NCI-H510A (cell line): ENCODE results near the gene CPED1.
"Not testable (repeated sequence)": the region's sequence is repeated elsewhere in the genome, so short reads cannot be mapped to it uniquely, and the experiment has no call there.

ENCODE experiments used
- DNase-seq: peaks from one replicate; lab custom pipeline; 2025; lab: John Stamatoyannopoulos, UW

Gene CPED1

DNA sequence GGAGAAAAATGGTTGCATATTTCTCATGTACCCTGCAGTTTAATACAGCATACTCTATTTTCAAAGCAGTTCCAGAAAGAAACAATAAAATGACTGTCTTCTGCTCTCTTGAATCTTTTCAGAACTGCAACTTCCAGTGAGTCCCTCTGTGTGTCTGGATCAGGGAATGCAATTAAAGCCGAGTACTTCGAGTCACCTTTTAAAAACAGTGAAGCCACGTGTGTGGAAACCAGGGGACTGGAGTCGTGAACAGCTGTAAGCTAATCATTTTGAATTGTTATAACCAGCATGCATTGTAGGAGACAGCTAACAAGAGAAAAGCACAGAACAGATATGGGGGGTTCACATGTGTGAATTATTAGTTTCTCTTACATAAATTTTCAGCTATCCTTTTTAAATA lies 109.1 kb downstream of the CPED1 start:
- no peak for DNase-seq

- DNase-seq, result no peak
Measured at GRCh38 chr7:121099572-121099971, 111.1 kb downstream of the CPED1 start.

DNA sequence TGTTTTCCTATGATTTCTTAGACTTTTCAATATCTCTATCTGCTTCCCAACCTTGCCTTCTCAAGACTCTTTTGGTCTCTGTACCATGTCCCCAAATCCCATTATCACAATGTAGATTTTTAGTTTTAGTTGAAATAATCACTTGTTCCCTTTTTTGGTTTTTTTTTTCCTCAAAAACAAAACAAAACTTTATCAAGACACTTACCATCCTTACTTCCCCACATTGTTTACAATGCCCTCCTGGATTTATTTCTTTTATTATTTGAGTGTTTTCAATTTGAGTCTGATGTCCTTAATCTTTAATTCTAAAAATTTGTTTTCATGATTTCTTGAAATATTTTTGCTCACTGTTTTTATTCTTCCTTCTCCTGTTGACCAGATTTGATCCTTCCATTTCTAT lies 112.6 kb downstream of the CPED1 start:
- no peak for DNase-seq

- DNase-seq, result no peak
Measured at GRCh38 chr7:121101621-121102020, 113.1 kb downstream of the CPED1 start.

DNA sequence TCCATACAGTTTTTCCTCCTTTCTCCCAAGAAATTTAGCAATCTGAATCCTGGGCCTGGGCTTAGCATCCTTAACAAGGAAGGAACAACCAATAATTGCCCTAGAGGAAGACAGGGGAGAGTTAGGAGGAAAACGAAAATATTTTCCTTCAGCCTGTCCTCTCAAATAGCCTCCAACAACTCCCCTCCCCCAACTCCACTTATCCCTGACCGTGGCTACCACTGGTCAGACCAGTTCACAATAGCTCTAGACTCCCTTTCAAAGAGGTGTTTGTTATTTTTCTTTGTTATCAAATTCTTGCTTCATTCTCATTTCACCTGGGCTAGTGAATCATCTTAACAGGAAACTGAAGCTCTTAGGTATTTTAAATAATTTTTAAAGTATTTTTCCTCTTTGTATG lies 114.1 kb downstream of the CPED1 start:
- peak; percentile 31 for DNase-seq

DNA sequence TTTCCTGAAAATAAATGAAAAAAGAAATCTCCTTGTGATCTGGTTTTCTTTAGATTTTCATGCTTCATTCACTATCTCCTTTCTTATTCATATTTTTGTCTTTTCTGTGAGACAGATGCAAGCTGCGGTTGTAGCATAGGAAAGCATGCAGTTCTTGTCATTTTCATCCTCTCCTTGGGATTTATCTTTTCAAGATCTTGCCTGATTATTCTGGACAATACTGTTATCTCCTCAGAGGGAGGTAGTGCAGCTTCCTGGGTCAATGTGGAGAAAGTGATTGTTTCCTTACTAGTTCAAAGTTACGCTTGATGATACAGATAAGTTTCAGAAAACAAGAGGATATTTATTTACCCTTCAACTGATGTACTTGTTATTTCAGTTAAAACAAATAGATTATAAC lies 114.6 kb downstream of the CPED1 start:
- DNase-seq, result no peak

- DNase-seq, result no peak
Measured at GRCh38 chr7:121103579-121103978, 115.1 kb downstream of the CPED1 start.

DNA sequence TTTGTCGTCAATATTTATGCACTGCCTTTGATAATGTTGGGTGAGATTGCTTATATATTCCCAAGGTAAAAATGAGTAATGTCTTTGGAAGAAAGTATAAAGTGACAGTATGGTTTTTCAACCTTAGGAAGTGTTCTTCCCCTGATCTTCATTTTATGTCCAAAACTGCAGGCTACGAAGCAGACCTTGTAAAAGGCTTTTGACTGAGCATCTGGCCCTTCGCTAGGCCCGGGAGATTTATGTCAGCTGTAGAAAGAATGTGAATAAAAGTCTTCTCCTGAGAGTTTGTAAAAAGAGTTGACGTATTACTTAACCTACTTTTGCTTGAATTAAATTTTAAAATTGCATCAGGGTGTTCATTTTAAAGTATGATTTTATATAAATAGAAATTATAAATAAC lies 116.8 kb downstream of the CPED1 start:
- DNase-seq, result no peak

DNA sequence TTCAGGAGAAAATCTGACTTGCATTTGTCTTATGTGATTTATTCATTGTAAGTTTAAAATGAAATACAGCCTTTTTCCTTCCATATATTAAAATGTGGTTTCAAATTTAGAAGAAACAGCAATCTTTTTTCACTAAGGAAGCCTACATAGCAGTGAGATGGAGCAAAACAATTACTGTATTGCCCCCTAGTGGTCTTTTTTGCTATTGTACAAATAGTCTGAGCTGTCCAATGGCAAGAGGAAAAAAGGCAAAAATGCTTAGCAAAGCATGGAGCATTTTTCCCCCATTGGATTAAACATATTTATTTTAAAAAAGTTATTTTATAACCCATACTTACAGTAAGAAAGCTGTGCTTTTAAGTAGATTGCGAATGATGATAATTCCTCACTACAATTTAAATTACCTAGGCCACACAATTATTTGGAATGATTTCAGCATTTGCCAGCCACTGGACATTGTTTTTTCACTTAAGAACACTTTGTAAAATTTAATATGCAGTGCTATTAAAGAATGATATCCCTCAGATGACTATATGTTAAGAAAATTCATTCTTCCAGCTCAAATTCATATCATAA lies 119.5 kb downstream of the CPED1 start:
- no peak for DNase-seq

DNA sequence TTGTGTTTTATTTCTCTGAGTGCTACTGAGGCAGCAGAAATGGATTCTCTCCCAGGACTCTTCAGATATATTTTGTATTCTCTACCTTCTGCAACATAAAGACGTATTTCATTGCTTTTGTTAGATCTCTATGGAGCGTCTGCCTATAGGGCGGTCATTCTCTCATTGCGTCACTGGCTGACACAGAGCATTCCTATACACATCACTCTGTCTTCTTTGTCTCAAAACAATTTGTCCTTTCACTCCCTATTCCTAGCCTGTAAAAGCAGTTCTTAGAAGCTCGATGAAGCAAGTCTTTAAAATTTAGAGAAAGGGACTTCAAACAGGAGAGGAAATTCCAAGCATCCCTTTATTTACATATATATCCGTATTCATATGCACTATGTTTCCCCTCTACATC lies 120.6 kb downstream of the CPED1 start:
- DNase-seq, result no peak

- DNase-seq, result no peak
Measured at GRCh38 chr7:121113288-121113687, 124.8 kb downstream of the CPED1 start.

DNA sequence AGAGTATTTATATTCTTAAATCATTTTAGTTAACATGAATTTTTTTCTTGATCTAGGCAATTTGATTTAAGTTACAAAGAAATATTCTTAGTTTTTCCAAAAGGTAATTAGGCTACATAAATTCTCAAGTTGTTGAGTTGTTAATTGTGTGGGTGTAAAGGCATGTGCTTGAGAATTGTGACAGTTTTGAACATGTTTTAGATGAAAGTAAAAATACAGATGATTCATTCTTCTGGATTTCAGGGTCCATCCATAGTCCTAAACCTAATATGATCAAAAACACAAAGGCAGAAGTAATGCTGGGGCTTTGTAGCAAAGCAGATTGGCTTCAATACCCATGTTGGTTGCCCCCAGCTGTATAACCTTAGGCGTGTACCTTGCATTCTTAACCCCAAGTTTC lies 127.9 kb downstream of the CPED1 start:
- no peak for DNase-seq

DNA sequence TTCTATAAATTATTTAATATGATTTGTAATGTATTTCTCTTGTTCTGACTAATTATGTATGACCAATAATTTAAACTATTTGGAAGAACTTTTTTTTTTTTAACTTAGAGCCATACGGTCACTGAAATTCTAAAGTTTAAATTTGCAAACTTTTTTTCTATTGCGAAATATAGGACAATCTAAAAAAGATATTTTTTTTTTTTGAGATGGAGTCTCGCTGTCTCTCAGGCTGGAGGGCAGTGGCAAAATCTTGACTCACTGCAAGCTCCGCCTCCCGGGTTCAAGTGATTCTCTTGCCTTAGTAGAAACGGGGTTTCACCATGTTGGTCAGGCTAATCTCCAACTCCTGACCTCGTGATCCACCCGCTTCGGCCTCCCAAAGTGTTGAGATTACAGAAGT lies 130.5 kb downstream of the CPED1 start:
- DNase-seq, result no peak

DNA sequence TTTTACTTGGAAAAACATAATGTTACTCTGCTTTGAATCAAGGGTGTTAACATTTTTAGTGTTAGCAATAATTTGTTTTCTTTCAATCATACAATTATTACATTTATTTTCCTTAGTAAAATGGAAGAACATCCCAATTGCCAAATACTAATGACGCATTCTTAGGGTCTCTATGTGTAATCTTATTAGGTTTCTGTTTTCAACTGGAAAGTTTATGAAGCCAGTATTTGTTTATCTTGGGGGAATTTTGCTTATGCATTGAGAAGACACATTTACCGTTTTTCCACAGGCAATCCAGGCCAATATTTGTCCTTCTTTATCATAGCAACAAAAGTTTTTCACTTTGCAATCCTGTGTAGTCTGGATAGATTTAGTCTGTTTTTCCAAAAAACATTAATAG lies 134.5 kb downstream of the CPED1 start:
- DNase-seq, result no peak

GRCh38 chr7:121125454-121125853 lies 136.9 kb downstream of the CPED1 start:
- DNase-seq, result not testable (repeated sequence)

DNA sequence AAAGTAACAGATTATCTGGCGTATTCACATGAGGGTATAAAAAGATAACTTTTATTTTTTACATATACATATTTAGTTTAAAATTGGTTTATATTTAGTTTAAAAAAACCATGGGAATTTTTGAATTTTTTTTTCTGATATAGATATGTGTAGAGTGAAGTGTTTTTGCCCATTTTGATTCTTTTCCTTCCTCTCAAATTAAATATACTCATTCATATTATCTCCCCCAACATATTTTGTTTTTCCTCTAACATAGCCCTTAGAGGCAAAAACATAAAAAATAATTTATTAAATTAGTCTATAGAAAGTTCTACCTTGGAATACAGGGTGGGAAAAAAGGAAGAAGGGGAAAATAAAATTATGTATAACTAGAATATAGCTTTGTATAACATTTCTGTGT lies 137.7 kb downstream of the CPED1 start:
- no peak for DNase-seq

DNA sequence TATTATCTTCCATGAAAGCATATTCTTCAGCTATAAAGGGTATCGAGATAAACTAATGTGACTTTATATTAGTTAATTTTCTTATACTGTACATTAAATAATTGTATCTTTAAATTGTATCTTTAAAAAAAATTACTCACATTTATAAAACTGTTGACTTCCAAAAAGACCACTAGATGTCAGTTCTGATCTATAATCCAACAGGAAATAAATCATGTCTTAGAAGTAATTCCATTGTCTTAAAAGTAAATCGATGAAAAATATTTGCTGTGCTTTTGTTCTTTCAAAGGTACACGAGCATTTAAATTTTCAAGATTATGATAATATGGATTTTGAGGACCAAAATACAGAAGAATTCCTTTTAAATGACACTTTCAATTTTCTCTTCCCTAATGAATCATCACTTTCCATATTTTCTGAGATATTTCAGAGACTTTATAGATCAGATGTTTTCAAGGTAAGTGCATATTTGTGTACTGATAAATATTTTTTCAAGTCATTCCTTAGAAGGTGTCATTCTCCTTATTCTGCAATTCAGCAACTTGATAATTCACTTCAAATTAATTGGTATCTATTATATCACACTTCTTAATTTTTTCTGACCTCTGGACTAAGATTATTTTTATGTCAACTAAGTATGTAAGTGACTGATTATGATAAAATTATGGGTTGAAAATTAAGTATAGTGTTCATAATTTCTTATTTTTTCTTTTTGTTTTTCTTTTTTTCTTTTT lies 138.5 kb downstream of the CPED1 start:
- no peak for DNase-seq

DNA sequence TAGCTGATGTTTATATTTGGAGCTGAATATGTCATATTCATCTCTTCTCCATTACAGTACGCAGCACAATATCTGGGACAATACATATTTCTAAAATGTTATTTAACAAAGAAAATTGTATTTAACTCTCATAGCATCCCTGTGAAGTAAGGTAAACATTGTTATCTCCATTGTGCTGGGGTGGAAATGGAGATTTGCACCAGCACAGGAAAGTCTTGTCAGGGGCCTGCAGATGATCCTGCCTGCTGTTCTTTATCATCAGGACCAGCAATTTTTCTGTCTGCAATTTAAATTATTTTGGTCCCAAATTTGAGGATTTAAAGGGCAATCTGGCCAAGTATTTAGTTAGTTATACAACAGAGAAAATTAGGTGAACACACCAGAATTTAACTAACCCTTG lies 144.4 kb downstream of the CPED1 start:
- DNase-seq, result no peak

DNA sequence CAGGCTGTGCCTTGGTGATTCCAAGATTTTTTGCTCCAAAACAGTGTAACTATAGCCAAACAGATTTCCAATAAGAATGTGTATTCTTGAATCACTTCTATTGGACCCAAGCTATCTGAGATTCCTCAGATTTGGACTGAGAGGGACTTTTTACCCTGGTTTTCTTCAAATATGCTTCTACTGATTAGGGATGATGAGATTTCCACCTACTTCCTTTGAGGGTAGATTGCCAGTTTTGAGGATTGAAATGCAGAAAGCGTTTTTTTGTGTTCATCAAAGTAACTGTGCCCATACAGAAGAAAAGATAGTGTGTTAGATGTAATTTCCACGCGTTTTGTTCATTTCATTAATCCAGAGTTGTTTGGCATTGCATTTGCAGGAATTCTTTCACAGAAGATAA lies 144.9 kb downstream of the CPED1 start:
- no peak for DNase-seq

DNA sequence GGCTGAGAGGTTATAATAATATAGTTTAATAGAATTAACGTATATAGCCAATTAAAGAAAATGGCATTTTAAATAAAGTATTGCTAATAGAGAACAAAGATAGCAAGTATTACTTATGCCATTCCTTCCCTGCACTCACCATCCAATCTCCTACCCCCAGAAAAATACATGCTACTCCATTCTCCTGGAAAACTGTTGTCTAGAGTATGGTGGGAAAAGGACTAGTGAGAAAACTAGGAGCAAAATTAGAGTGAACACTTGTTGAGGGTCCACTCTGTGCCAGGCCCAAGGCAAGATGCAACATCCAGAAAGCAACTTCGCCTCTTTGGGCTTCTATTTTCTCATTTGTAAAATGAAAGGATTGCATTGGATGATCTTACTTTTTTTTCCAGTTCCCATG lies 149.1 kb downstream of the CPED1 start:
- no peak for DNase-seq

DNA sequence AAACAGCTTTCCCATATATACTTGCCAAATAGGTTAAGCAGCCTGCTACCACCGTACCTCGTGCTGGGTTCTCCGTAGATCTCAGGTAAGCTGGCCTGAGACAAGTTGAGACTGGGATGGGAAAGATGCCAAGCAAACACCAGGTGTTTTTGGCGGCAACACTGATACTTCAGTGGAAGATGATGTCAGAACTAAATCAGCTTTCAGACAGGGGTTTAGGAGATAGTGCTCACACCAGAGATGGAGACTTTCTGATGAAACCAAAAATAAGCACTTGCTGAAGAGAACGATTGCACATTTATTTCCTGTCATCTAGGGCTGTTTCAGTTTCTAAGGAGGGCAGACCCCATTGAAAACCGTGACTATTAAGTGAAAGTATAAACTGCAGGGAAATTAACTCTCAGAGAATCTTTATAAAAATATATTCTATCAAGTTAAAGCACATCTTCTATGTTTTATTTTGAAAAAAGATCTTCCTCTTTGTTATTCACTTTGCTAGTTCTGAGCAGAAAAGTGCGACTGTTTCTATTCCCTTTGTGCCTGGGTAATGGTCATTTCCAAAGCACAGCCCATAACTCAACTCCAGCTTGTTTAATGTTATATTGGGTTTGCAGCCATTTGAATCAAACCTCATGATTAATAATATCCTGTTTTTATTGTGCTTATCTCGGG lies 149.9 kb downstream of the CPED1 start:
- peak; percentile 76 for DNase-seq

- DNase-seq, result no peak
Measured at GRCh38 chr7:121139427-121139826, 150.9 kb downstream of the CPED1 start.

GRCh38 chr7:121140790-121141189 lies 152.3 kb downstream of the CPED1 start:
- DNase-seq, result no peak

DNA sequence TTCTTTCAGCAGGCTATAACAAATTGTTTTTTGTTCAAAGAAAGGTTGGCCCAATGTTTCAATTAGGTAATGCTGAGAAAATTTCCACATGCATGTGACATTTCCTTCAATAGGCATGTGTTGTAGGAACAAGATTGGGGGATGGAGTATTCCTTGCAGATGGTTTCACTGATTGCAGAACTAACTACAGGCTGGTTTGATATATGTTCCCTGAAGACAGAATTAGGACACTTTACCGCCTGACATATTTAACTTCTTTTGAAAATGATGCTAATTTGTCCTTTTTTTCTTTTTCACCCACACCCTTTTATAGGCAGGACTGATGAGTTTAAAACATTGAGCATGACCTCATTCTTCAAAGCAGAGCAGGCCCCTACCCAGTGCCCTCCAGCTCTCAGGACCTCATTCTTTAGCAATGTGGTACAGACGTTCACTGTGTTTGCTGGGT lies 163.3 kb downstream of the CPED1 start:
- DNase-seq, result no peak
